Activated T-helper 9 cell treated with anti-CD3 and anti-CD28 coated beads, Interleukin-2, amount 50 U/mL, for 16 hours (primary cell): ENCODE results near the gene AASDHPPT.
"Not testable (repeated sequence)": the region's sequence is repeated elsewhere in the genome, so short reads cannot be mapped to it uniquely, and the experiment has no call there.

ENCODE experiments used
- DNase-seq: peaks from one replicate; pipeline ENCODE4 v3.0.0-alpha.2; 2020; ENCODE audit warnings: low read depth

The AASDHPPT gene

GRCh38 chr11:106077609-106078455 lies at the start of gene AASDHPPT:
Gene AASDHPPT, plus strand, starts transcription at chr11:106077662. Its CDS starts 49 bp downstream, at chr11:106077711.
- no peak for DNase-seq

- no peak for DNase-seq
Measured at GRCh38 chr11:106030609-106031008, 46.9 kb upstream of the AASDHPPT start.

- no peak for DNase-seq
Measured at GRCh38 chr11:106031202-106031810, 46.2 kb upstream of the AASDHPPT start.

- DNase-seq = no peak
Measured at GRCh38 chr11:106031936-106032335, 45.5 kb upstream of the AASDHPPT start.

GRCh38 chr11:106032861-106033260 lies 44.6 kb upstream of the AASDHPPT start:
- DNase-seq = no peak

- no peak for DNase-seq
Measured at GRCh38 chr11:106043540-106043939, 33.9 kb upstream of the AASDHPPT start.

- DNase-seq = no peak
Measured at GRCh38 chr11:106047631-106048030, 29.8 kb upstream of the AASDHPPT start.

GRCh38 chr11:106049727-106050476 lies 27.6 kb upstream of the AASDHPPT start:
- DNase-seq = no peak

- no peak for DNase-seq
Measured at GRCh38 chr11:106051103-106051502, 26.4 kb upstream of the AASDHPPT start.

GRCh38 chr11:106058377-106058776 lies 19.1 kb upstream of the AASDHPPT start:
- not testable (repeated sequence) for DNase-seq

GRCh38 chr11:106059617-106060016 lies 17.8 kb upstream of the AASDHPPT start:
- no peak for DNase-seq

- DNase-seq = no peak
Measured at GRCh38 chr11:106061249-106061784, 16.1 kb upstream of the AASDHPPT start.

GRCh38 chr11:106061954-106062949 lies 15.2 kb upstream of the AASDHPPT start:
- DNase-seq = no peak

GRCh38 chr11:106063009-106063408 lies 14.5 kb upstream of the AASDHPPT start:
- no peak for DNase-seq

- no peak for DNase-seq
Measured at GRCh38 chr11:106070606-106071005, 6.9 kb upstream of the AASDHPPT start.

GRCh38 chr11:106072804-106073203 lies 4.7 kb upstream of the AASDHPPT start:
- no peak for DNase-seq

GRCh38 chr11:106076171-106076918 lies 1.1 kb upstream of the AASDHPPT start:
- DNase-seq = no peak

- peak; percentile 97 for DNase-seq
Measured at GRCh38 chr11:106076919-106077608, 398 bp upstream of the AASDHPPT start, which contains the start of gene KBTBD3. Gene KBTBD3, minus strand, starts transcription at chr11:106077347. Its CDS starts 18,250 bp downstream, at chr11:106059097.

- DNase-seq = no peak
Measured at GRCh38 chr11:106082096-106082495, 4.6 kb downstream of the AASDHPPT start.

- no peak for DNase-seq
Measured at GRCh38 chr11:106086135-106086534, 8.7 kb downstream of the AASDHPPT start.
